HG03064 (cell line): ENCODE results near the gene TMEM132C.

Experiments
- ATAC-seq: cut with Tn5 transposase; IDR thresholded peaks from one replicate; pipeline ENCODE4 v1.9.1; 2021; ENCODE audit warnings: low read depth; ENCODE audit not compliant: unreplicated experiment

Gene TMEM132C

DNA sequence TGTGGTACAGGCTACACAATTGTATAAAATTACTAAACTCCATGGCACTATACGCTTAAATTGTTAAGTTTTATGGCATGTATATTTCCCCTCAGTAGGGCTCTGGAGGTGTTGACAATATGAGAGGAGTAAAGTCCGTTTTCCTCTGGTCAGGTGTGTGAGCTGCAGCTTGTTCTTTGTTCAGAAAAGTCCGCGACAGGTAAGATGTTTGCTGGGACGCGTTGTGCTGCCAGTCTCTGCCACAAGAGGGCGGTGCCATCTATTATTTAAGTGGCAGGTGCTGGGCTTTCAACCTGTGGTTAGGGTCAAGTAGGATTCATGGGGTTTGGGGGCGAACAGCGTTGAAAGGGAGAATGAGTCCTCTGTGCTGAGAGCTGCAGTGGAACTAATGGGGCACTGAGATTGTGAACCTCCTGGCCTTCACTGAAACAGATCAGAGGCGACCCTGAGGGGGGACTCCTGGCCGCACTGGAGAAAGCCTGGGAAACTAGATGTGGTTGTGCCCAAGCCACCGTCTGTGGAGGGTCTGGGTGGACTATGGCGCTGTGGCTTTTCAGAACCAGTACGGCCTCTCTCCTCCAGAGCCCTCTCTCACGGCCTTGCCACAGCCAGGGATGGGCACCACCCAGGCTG, 377.8 kb downstream of the TMEM132C start:
- no peak for ATAC-seq

DNA sequence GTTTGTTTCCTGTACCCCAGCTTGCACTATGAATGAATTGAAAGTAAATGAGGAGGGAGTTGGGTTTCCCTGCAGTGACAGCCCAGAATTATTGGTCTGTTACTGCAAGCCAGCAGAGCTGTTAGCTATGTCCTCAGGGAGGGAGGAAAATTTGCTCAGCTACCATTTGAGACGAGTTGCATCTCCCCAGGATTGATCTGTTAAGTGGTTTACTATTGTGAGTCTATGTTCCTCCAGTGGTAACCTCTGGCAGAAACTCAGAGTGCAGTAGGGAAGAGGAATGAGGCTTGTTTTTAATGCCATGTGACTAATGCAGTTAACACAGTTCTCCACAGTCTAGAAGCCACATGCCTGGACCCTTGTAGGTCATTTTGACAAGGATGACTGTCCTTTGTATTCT, 382.9 kb downstream of the TMEM132C start:
- ATAC-seq, result no peak

DNA sequence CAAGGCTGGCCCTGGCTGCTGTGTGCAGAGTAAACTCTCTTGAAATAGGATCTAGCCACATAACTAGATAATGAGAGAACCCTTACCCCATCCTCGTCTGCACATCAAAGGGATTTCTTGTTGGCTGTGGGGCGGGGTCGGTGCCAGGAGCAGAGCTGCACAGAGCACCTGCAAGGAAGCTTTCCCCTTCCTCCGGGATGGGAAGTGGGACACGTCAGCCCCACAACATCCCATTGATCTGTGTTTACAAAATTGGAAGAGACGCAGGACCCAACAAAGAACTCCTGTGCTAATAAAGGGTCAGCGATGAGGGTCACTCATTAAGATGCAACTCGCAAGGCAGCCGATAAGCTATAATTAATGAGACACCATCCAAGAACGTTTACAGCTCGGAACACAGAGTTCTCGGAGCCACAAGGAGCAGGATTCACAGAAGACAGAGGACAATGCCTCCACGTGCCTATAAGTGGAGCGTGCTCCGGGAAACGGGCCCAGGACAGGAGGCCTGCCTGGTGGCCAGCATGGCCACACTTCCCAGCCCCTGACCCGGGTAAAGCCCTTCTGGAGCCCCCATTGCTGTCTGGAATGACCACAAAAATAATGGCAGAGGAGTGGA, 385.3 kb downstream of the TMEM132C start:
- no peak for ATAC-seq

DNA sequence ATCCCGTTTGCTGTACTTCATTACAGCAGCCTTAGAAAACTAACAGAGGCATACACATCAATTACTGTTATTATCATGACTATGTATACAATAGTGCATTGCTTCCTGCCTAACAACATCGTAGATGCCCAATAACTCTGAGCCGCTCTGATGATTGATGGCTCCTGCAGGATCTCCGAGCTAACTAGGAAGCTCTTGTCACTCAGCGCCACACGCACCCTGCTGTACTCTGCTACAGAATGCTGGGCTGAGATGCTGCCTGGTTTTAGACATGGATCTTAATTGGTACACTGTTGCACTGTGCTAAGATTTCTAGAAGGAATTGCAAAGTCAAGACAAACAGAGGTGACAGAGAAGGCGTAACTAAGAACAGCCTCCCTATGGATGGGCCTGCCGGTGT, 387.5 kb downstream of the TMEM132C start:
- no peak for ATAC-seq

GRCh38 chr12:128657378-128657777, 390.4 kb downstream of the TMEM132C start:
- ATAC-seq, result no peak

GRCh38 chr12:128660532-128661225, 393.7 kb downstream of the TMEM132C start:
- ATAC-seq, result no peak

GRCh38 chr12:128661226-128661569, 394.2 kb downstream of the TMEM132C start:
- ATAC-seq, result no peak

- ATAC-seq, result no peak
These were observed 395.1 kb downstream of the TMEM132C start for GRCh38 chr12:128662101-128662500.

GRCh38 chr12:128664501-128664900, 397.5 kb downstream of the TMEM132C start:
- ATAC-seq, result no peak

GRCh38 chr12:128667193-128667592, 400.2 kb downstream of the TMEM132C start:
- ATAC-seq, result no peak

- ATAC-seq, result no peak
These were observed 404.6 kb downstream of the TMEM132C start for GRCh38 chr12:128671528-128672042.

- ATAC-seq, result no peak
These were observed 405.5 kb downstream of the TMEM132C start for GRCh38 chr12:128672428-128672827.

GRCh38 chr12:128672893-128673292, 405.9 kb downstream of the TMEM132C start:
- ATAC-seq, result no peak

DNA sequence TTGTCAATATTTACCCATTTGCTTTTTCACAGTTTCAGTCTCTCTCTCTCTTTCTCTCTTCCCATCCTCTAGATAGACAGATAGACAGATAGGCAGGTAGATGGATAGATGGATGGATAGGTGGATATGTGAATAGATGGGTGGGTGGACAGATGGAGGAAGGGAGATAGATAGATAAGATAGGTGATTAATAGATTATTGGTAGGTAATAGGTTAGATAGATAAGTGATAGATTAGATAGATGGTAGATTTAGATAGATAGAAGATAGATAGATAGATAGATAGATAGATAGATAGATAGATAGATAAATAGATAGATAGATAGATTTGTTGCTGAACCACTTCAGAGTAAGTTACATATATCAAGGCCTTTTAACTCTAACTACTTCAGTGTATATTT, 408.6 kb downstream of the TMEM132C start:
- ATAC-seq, result no peak

DNA sequence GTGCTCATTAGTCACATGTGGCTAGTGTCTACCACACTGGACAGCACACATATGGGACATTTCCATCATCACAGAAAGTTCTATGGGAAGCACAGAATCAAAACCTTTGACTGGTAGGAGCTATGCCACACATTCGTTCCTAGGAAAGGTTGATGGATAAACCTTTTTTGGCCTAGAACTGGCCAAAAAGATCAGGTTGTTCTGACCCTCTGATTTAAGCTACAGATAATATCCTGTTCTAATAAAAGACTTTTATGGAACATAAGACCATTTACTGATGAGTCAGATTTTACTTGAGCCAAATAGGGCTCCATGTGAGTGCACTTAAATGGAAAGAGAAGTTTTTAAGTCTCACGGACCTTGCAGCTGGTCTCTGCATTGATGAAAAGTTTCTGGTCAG, 413.6 kb downstream of the TMEM132C start:
- no peak for ATAC-seq

- ATAC-seq, result no peak
These were observed 415.7 kb downstream of the TMEM132C start for GRCh38 chr12:128682548-128683275.

DNA sequence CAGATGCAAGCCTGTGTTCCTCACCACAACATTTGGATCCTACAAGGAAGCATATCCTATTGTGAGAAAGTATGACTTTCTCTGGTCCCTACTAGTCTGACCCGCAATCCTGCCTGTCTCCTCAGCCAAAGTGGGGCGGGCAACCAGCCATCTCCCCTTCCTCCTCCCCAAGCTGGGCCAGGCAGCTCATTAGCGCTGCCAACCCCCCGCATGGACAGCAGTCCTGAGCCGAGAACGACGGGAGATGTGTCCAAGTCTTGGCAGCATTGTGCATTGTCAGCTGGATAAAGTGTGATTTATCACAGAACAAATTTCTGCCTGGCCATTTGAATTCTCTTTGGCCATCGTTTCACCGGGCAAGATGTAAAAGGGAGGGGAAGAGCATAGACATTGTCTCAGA, 417.4 kb downstream of the TMEM132C start:
- ATAC-seq, result no peak

DNA sequence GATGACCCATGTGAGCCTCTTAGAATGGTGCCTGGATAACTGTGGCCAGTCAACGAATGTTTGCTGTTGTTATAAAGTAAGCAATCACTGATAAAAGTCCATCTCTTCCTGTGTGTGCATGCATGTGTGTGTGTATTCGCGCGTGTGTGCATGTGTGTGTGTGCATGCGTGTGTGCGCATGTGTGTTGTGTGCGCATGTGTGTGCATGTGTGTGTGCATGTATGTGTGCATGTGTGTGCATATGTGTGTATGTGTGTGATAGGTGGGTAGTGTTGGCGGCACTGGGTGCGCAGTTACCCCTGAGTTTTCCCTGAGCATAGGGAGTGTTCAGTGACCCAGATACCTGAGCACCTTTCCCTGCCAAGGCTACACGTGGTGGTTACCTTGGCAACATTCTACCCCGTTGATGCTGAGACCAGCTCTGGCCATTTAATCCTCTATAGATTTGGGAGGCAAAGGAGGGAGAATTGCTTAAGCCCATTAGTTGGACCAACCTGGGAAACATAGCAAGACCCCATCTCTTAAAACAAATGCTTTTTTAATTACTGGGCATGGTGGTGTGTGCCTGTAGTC, 419.0 kb downstream of the TMEM132C start:
- no peak for ATAC-seq

GRCh38 chr12:128687851-128688250, 420.9 kb downstream of the TMEM132C start:
- ATAC-seq, result no peak

DNA sequence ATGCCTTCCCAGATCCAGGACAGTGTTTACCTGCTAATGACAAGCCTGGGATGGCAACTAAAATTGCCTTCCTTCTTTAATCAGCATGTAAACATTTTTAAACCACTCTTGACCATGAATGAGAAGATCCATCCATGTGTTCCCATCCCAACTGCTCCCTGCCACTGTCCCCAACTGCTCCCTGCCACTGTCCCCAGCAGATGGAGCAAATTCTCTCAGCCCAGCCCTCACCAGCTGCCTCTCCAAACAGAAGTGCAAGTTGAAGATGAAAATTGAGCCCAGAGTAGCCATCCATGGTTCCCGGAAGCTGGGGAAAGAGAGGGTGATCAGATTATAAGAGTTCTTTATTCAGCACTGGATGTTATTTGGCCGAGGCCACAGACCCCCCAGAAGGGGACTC, 423.7 kb downstream of the TMEM132C start:
- ATAC-seq, result no peak

GRCh38 chr12:128693115-128693514, 426.1 kb downstream of the TMEM132C start:
- ATAC-seq, result no peak
